ENCODE measurements around the gene METTL22.

- TF ChIP-seq CTCF (IDR thresholded peaks at IDR 0.05) (no peak), POLR2A (IDR thresholded peaks at IDR 0.05) (no peak)
Observed at GRCh38 chr16:8696880-8697279, 75.4 kb downstream of the METTL22 start.

Data from adrenal gland (tissue), 5 donors.